K562 (cell line): ENCODE measurements around the gene GNAZ. TPM values are rescaled to one million over a fixed set of nuclear protein-coding genes. Genes with fewer than 3 reads are reported as not detected.

ENCODE experiments used
- ATAC-seq: fragments of 200-7000 bp; cut with Tn5 transposase; 3 replicates; pipeline ENCODE4 v1.9.1; 2020; ENCODE audit warnings: moderate library complexity
- BruUV-seq: library from RNA; stranded (reverse); fragments of 400-500 nt; replicated peaks from 2 replicates; lab custom pipeline; 2021; lab: Mats Ljungman, UMichigan
- CTCF ChIA-PET: fragments of 300-600 bp; formaldehyde crosslinking; extraction: SDS; loops from one replicate; lab custom pipeline; 2021; ENCODE audit warnings: low intra/inter-chr PET ratio; lab: Yijun Ruan, JAX
- POLR2A ChIA-PET: fragments of 300-600, 350-650 bp; sonication (Branson Sonifier 250); formaldehyde crosslinking; extraction: SDS; loops from one replicate; lab custom pipeline; 2021; ENCODE audit warnings: antibody characterized with exemption, inconsistent platforms; lab: Yijun Ruan, JAX
- DNase-seq, 4 experiments: peaks; one replicate each; pipeline versions ENCODE4 v3.0.0 to v3.0.0-alpha.2; 2011 to 2018; ENCODE audit warnings: low spot score in 3 of 4, mixed read lengths in 3 of 4; ENCODE audit errors: extremely low read depth in 1 of 4
- FAIRE-seq: peaks from 2 replicates; lab custom pipeline; 2011; peaks lifted over from hg19 to GRCh38; lab: Jason Lieb, UNC
- H2AFZ ChIP-seq: 2 replicates; pipeline ENCODE4 v1.6.0; 2011; ENCODE audit warnings: low read depth, low read length, control low read depth, inconsistent platforms
- H3K27ac ChIP-seq: fragments of 200-600 bp; 3 replicates; pipeline ENCODE4 v1.8.0; 2011; ENCODE audit warnings: low read depth, mild to moderate bottlenecking, control low read depth, inconsistent platforms, low read length, moderate library complexity, mixed read lengths; ENCODE audit errors: extremely low read depth
- H3K27me3 ChIP-seq, 2 experiments: fragments of 300-600 bp in 1 of 2; 2 replicates in 1 of 2; 3 replicates in 1 of 2; pipeline versions ENCODE4 v1.6.0 to v1.8.0; 2011; ENCODE audit warnings: inconsistent platforms in 2 of 2, low read length in 2 of 2, mild to moderate bottlenecking in 1 of 2, mixed read lengths in 1 of 2, moderate library complexity in 1 of 2; ENCODE audit not compliant: control insufficient read depth in 2 of 2, insufficient read depth in 2 of 2
- H3K36me3 ChIP-seq: fragments of 300-600 bp; 3 replicates; pipeline ENCODE4 v1.8.0; 2011; ENCODE audit warnings: mild to moderate bottlenecking, low read length, inconsistent platforms; ENCODE audit not compliant: control insufficient read depth, insufficient read depth
- H3K4me1 ChIP-seq, 2 experiments: fragments of 200-600 bp in 1 of 2; replicated peaks in 1 of 2; 2 replicates in 1 of 2; 3 replicates in 1 of 2; pipeline versions ENCODE4 v1.5.1 to v1.8.0; 2011; ENCODE audit warnings: inconsistent platforms in 2 of 2, low read length in 2 of 2, mild to moderate bottlenecking in 1 of 2, mixed read lengths in 1 of 2, moderate library complexity in 1 of 2; ENCODE audit not compliant: control insufficient read depth in 2 of 2, insufficient read depth in 2 of 2
- H3K4me2 ChIP-seq: 2 replicates; pipeline ENCODE4 v1.6.1; 2011; ENCODE audit warnings: low read length, control low read depth, inconsistent platforms, mixed read lengths; ENCODE audit not compliant: insufficient read depth
- H3K4me3 ChIP-seq: fragments of 200-600 bp; sonication (generic), shearing (Covaris generic); 2 replicates; pipeline ENCODE4 v1.5.1; 2016; ENCODE audit warnings: control low read depth, inconsistent platforms
- H3K79me2 ChIP-seq: fragments of 200-600 bp; 3 replicates; pipeline ENCODE4 v1.8.0; 2011; ENCODE audit warnings: low read length, inconsistent platforms; ENCODE audit not compliant: control insufficient read depth, insufficient read depth
- H3K9ac ChIP-seq, 2 experiments: 2 replicates each; pipeline versions ENCODE4 v1.6.0 to v1.6.1; 2011; ENCODE audit warnings: low read depth in 2 of 2, low read length in 2 of 2, control low read depth in 1 of 2, inconsistent platforms in 1 of 2, mild to moderate bottlenecking in 1 of 2, mixed read lengths in 1 of 2; ENCODE audit not compliant: insufficient read depth in 1 of 2
- H3K9me1 ChIP-seq: one replicate; pipeline ENCODE4 v1.6.0; 2011; ENCODE audit warnings: inconsistent platforms, mild to moderate bottlenecking, low read length, moderate library complexity; ENCODE audit not compliant: control insufficient read depth, insufficient read depth
- H3K9me3 ChIP-seq: replicated peaks from 2 replicates; pipeline ENCODE4 v1.5.1; 2011; ENCODE audit warnings: low read depth, low read length, inconsistent platforms; ENCODE audit not compliant: control insufficient read depth, insufficient read depth
- H4K20me1 ChIP-seq: replicated peaks from 2 replicates; pipeline ENCODE4 v1.6.1; 2011; ENCODE audit warnings: low read length, inconsistent platforms, mixed read lengths; ENCODE audit not compliant: control insufficient read depth, insufficient read depth
- ARHGAP35 ChIP-seq: fragments of 450-650 bp; IDR thresholded peaks from 2 replicates; pipeline ENCODE4 v1.6.1; 2018; ENCODE audit not compliant: partially characterized antibody
- E2F6 ChIP-seq, 2 experiments: IDR thresholded peaks; 2 replicates each; pipeline ENCODE4 v1.6.1; 2011; ENCODE audit warnings: borderline replicate concordance in 1 of 2, control low read depth in 1 of 2, low read depth in 1 of 2, low read length in 1 of 2, mild to moderate bottlenecking in 1 of 2, mixed read lengths in 1 of 2, moderate library complexity in 1 of 2; ENCODE audit not compliant: insufficient read depth in 1 of 2, insufficient read length in 1 of 2, poor library complexity in 1 of 2, severe bottlenecking in 1 of 2; ENCODE audit errors: extremely low read depth in 1 of 2
- HOMEZ ChIP-seq: fragments of 250-450 bp; sonication (Bioruptor Pico); IDR thresholded peaks from 2 replicates; pipeline ENCODE4 v1.4.0; 2020; ENCODE audit warnings: mild to moderate bottlenecking, moderate library complexity
- KAT8 ChIP-seq: fragments of 450-650 bp; IDR thresholded peaks from 2 replicates; pipeline ENCODE4 v1.6.1; 2016; ENCODE audit warnings: low read depth, mild to moderate bottlenecking
- MCM2 ChIP-seq: fragments of 450-650 bp; IDR thresholded peaks from 2 replicates; pipeline ENCODE4 v1.6.1; 2017; ENCODE audit warnings: low read depth, mild to moderate bottlenecking
- MCM3 ChIP-seq: fragments of 450-650 bp; IDR thresholded peaks from 2 replicates; pipeline ENCODE4 v1.6.1; 2016
- NFRKB ChIP-seq: fragments of 450-650 bp; IDR thresholded peaks from 2 replicates; pipeline ENCODE4 v1.6.1; 2016; ENCODE audit warnings: low read depth
- OTX1 ChIP-seq: fragments of 450-650 bp; formaldehyde crosslinking; IDR thresholded peaks from 2 replicates; pipeline ENCODE4 v1.4.0; 2022; ENCODE audit warnings: mild to moderate bottlenecking
- RBM14 ChIP-seq: fragments of 200-400 bp; formaldehyde crosslinking; IDR thresholded peaks from 2 replicates; pipeline ENCODE4 v1.6.1; 2018; ENCODE audit warnings: low read depth, mild to moderate bottlenecking, low read length, moderate library complexity, borderline replicate concordance; ENCODE audit not compliant: insufficient read depth
- THRB ChIP-seq: fragments of 450-650 bp; formaldehyde crosslinking; conservative IDR thresholded peaks from 2 replicates; pipeline ENCODE4 v1.4.0; 2022; ENCODE audit warnings: mild to moderate bottlenecking, missing genetic modification characterization
- U2AF1 ChIP-seq: fragments of 200-400 bp; formaldehyde crosslinking; optimal IDR thresholded peaks from 2 replicates; pipeline ENCODE3; 2017; ENCODE audit warnings: mild to moderate bottlenecking, low read depth, low read length, moderate library complexity
- YY1 ChIP-seq, 3 experiments: IDR thresholded peaks; 2 replicates each; pipeline ENCODE4 v1.6.1; 2011; ENCODE audit warnings: low read length in 2 of 3, mild to moderate bottlenecking in 2 of 3, moderate library complexity in 2 of 3, borderline replicate concordance in 1 of 3, control low read depth in 1 of 3, low read depth in 1 of 3; ENCODE audit not compliant: insufficient read depth in 3 of 3, insufficient replicate concordance in 2 of 3, control insufficient read depth in 1 of 3, insufficient read length in 1 of 3; ENCODE audit errors: extremely low read depth in 1 of 3
- ZNF717 ChIP-seq: fragments of 250-450 bp; sonication (Bioruptor Pico); IDR thresholded peaks from 2 replicates; pipeline ENCODE4 v1.5.0; 2021
- WGBS: fragments of 100-300 bp; shearing (Covaris generic); methylation state at CpG from one replicate; pipeline ENCODE4 v1.1.6; 2016; ENCODE audit warnings: low coverage, mixed read lengths; ENCODE audit not compliant: insufficient coverage; ENCODE audit errors: missing lambda C conversion rate; 5-methylcytosine and 5-hydroxymethylcytosine counted together
- in situ Hi-C: fragments of 300-500 bp; cut with MboI; formaldehyde crosslinking; loops from 4 replicates; pipeline ENCODE4 v1.15.0; 2018; ENCODE audit warnings: inconsistent platforms, mixed read lengths
- intact Hi-C: fragments of 100-400 bp; cut with micrococcal nuclease; formaldehyde crosslinking; loops from 2 replicates; pipeline ENCODE4 v1.14.2; 2022
- polyA plus RNA-seq, 8 experiments: library from polyadenylated mRNA; depleted of rRNA in 4 of 8; stranded (reverse) in 5 of 8; unstranded in 3 of 8; fragments of >200 nt; fragmentation: Nextera tagmentation in 2 of 8; fragmentation: Illumina TruSeq in 1 of 8; extraction: Ambion mirVana in 2 of 8; extraction: Trizol in 1 of 8; gene quantifications; 2 replicates each; pipeline versions ENCODE4 v1.2.1 to v1.2.3, GENCODE V29; 2011 to 2014; ENCODE audit warnings: inconsistent platforms in 1 of 8, missing spikeins in 1 of 8
- total RNA-seq, 7 experiments: library from RNA; depleted of rRNA in 6 of 7; stranded (reverse); fragments of >200 nt in 6 of 7; fragmentation: Illumina TruSeq in 2 of 7; extraction: Trizol in 2 of 7; gene quantifications; 2 replicates each; pipeline versions ENCODE4 v1.2.1 to v1.2.3, GENCODE V29; 2011 to 2021; ENCODE audit warnings: low replicate concordance in 1 of 7

The GNAZ gene
- total and polyA plus RNA-seq, 9 of the 15 experiments (the other 6 are each of a cell fraction or from before 2014, with no cell fraction given), result 0.04 to 0.22 (median 0.13) TPM; not detected in 3

GRCh38 chr22:23117891-23118646, 47.8 kb downstream of the GNAZ start:
- intact Hi-C loops, result no loop called here
- peaks cover 50 to 98% of the 10 kb centered on the region in 2 experiments for H3K27me3 ChIP-seq
- H3K4me1 ChIP-seq, result peaks cover 9 to 30% of the 10 kb centered on the region in 2 experiments; a peak in 4 of 5 replicates
- POLR2A ChIA-PET, result interaction anchor here (0.5 to 19.0 kb wide), 13 partner anchors 9 to 1382 kb away, joined by 3 to 414 read pairs (median 3); partner anchors contain the start of gene YPEL1
- no TSS peak for BruUV-seq
- WGBS, result 6% methylated on average over 15 of the region's 15 CpGs
- peaks cover 17% of the 10 kb centered on the region for H3K9me1 ChIP-seq
- H3K9me3 ChIP-seq, result no peaks in the 10 kb centered on the region
- no peaks in the 10 kb centered on the region for H3K36me3 ChIP-seq
- ATAC-seq (no peak), FAIRE-seq (no peak), DNase-seq (peak in 3 of 4 experiments; percentile 58 to 62 (median 61))
- H3K4me2 ChIP-seq, result no peak overlapping the region
- H3K79me2 ChIP-seq, result no peaks in the 10 kb centered on the region
- H3K27ac ChIP-seq, result no peak overlapping the region
- CTCF ChIA-PET, result interaction anchor here (1.1 kb wide), 1 partner anchor 11 kb away, joined by 3 read pairs; no protein-coding TSS in a partner anchor
- H3K4me3 ChIP-seq, result no peak overlapping the region
- H4K20me1 ChIP-seq, result peaks cover 84% of the 10 kb centered on the region
- in situ Hi-C loops, result no loop called here
- H3K9ac ChIP-seq, result peak overlapping the region in 1 of 2 experiments; percentile 2; a peak in 1 of 4 replicates
- H2AFZ ChIP-seq, result no peak overlapping the region
- TF ChIP-seq YY1 (IDR thresholded peaks at IDR 0.05; ENCODE audit: borderline replicate concordance in 1 of 3, control insufficient read depth in 1 of 3, extremely low read depth in 1 of 3, insufficient read depth in 3 of 3, insufficient read length in 1 of 3, insufficient replicate concordance in 2 of 3, low read depth in 1 of 3, low read length in 2 of 3) (peak in 1 of 3 experiments; percentile 47), MCM3 (no peak), THRB (CRISPR knock-in tag) (no peak), ZNF717 (CRISPR knock-in tag) (no peak), ARHGAP35 (no peak), E2F6 (IDR thresholded peaks at IDR 0.05; ENCODE audit: borderline replicate concordance in 1 of 2, extremely low read depth in 1 of 2, insufficient read depth in 1 of 2, insufficient read length in 1 of 2, low read depth in 1 of 2, low read length in 1 of 2, poor library complexity in 1 of 2, severe bottlenecking in 1 of 2) (peak in 1 of 2 experiments; percentile 29), KAT8 (no peak), HOMEZ (CRISPR knock-in tag) (no peak), RBM14 (no peak), MCM2 (no peak), NFRKB (no peak), OTX1 (CRISPR knock-in tag) (no peak), U2AF1 (no peak)
